ENCODE data around the gene MSI2.
"Not testable (repeated sequence)": the region's sequence is repeated elsewhere in the genome, so short reads cannot be mapped to it uniquely, and the experiment has no call there.

MSI2 gene

GRCh38 chr17:57619061-57619937, 363.0 kb downstream of the MSI2 start:
- no peaks in the 10 kb centered on the region for H3K9me3 Mint-ChIP-seq
- no peak overlapping the region for H3K4me3 Mint-ChIP-seq
- no peak for ATAC-seq
- peak overlapping the region; percentile 60 for H3K27ac Mint-ChIP-seq
- peaks cover 36% of the 10 kb centered on the region for H3K36me3 Mint-ChIP-seq
- H3K4me1 Mint-ChIP-seq = peaks cover 35% of the 10 kb centered on the region
- no peaks in the 10 kb centered on the region for H3K27me3 Mint-ChIP-seq

GRCh38 chr17:57620576-57620975, 364.3 kb downstream of the MSI2 start:
- no peak overlapping the region for H3K4me3 Mint-ChIP-seq
- peaks cover 47% of the 10 kb centered on the region for H3K4me1 Mint-ChIP-seq
- no peaks in the 10 kb centered on the region for H3K27me3 Mint-ChIP-seq
- H3K36me3 Mint-ChIP-seq = peaks cover 33% of the 10 kb centered on the region
- no peak overlapping the region for H3K27ac Mint-ChIP-seq
- ATAC-seq = no peak
- no peaks in the 10 kb centered on the region for H3K9me3 Mint-ChIP-seq

GRCh38 chr17:57621791-57622190, 365.5 kb downstream of the MSI2 start:
- H3K36me3 Mint-ChIP-seq = peaks cover 21% of the 10 kb centered on the region
- H3K4me3 Mint-ChIP-seq, H3K27me3 Mint-ChIP-seq, ATAC-seq, H3K9me3 Mint-ChIP-seq: not testable (repeated sequence)
- peaks cover 53% of the 10 kb centered on the region for H3K4me1 Mint-ChIP-seq
- H3K27ac Mint-ChIP-seq = peak overlapping the region; percentile 92

- Mint-ChIP-seq H3K27me3 (no peaks in the 10 kb centered on the region), H3K36me3 (peaks cover 16% of the 10 kb centered on the region), H3K9me3 (no peaks in the 10 kb centered on the region), H3K27ac (peak overlapping the region; percentile 92), H3K4me3 (peak overlapping the region; percentile 67), H3K4me1 (peaks cover 58% of the 10 kb centered on the region)
- ATAC-seq = no peak
Measured at GRCh38 chr17:57622306-57622682, 366.0 kb downstream of the MSI2 start.

- Mint-ChIP-seq H3K4me1 (peaks cover 64% of the 10 kb centered on the region), H3K27ac (peak overlapping the region; percentile 92), H3K4me3 (peak overlapping the region; percentile 67), H3K9me3 (no peaks in the 10 kb centered on the region), H3K36me3 (peaks cover 18% of the 10 kb centered on the region), H3K27me3 (no peaks in the 10 kb centered on the region)
- ATAC-seq = peak; percentile 90
Measured at GRCh38 chr17:57622683-57623433, 366.5 kb downstream of the MSI2 start.

- Mint-ChIP-seq H3K9me3 (no peaks in the 10 kb centered on the region), H3K4me1 (peaks cover 71% of the 10 kb centered on the region), H3K4me3 (peak overlapping the region; percentile 67), H3K27ac (peak overlapping the region; percentile 92), H3K36me3 (peaks cover 20% of the 10 kb centered on the region), H3K27me3 (no peaks in the 10 kb centered on the region)
- ATAC-seq = peak; percentile 81
Measured at GRCh38 chr17:57623620-57624019, 367.3 kb downstream of the MSI2 start.

- Mint-ChIP-seq H3K27me3 (no peaks in the 10 kb centered on the region), H3K4me3 (no peak overlapping the region), H3K4me1 (peaks cover 74% of the 10 kb centered on the region), H3K36me3 (peaks cover 13% of the 10 kb centered on the region), H3K27ac (peak overlapping the region; percentile 92), H3K9me3 (no peaks in the 10 kb centered on the region)
- no peak for ATAC-seq
Measured at GRCh38 chr17:57624386-57624785, 368.1 kb downstream of the MSI2 start.

GRCh38 chr17:57625511-57625910, 369.2 kb downstream of the MSI2 start:
- H3K4me3 Mint-ChIP-seq = no peak overlapping the region
- H3K4me1 Mint-ChIP-seq = peaks cover 82% of the 10 kb centered on the region
- H3K36me3 Mint-ChIP-seq = peaks cover 6% of the 10 kb centered on the region
- no peak for ATAC-seq
- no peaks in the 10 kb centered on the region for H3K9me3 Mint-ChIP-seq
- peak overlapping the region; percentile 92 for H3K27ac Mint-ChIP-seq
- no peaks in the 10 kb centered on the region for H3K27me3 Mint-ChIP-seq

- Mint-ChIP-seq H3K9me3 (no peaks in the 10 kb centered on the region), H3K4me3 (no peak overlapping the region), H3K27ac (peak overlapping the region; percentile 92), H3K4me1 (peaks cover 85% of the 10 kb centered on the region), H3K27me3 (no peaks in the 10 kb centered on the region), H3K36me3 (peaks cover 9% of the 10 kb centered on the region)
- ATAC-seq = no peak
Measured at GRCh38 chr17:57625957-57626356, 369.6 kb downstream of the MSI2 start.

GRCh38 chr17:57626520-57627210, 370.3 kb downstream of the MSI2 start:
- ATAC-seq = no peak
- Mint-ChIP-seq H3K27me3 (no peaks in the 10 kb centered on the region), H3K9me3 (no peaks in the 10 kb centered on the region), H3K4me3 (no peak overlapping the region), H3K36me3 (peaks cover 16% of the 10 kb centered on the region), H3K4me1 (peaks cover 91% of the 10 kb centered on the region), H3K27ac (no peak overlapping the region)

GRCh38 chr17:57627591-57627990, 371.3 kb downstream of the MSI2 start:
- Mint-ChIP-seq H3K4me3 (no peak overlapping the region), H3K36me3 (peaks cover 25% of the 10 kb centered on the region), H3K4me1 (peaks cover 85% of the 10 kb centered on the region), H3K27ac (peak overlapping the region; percentile 67), H3K9me3 (no peaks in the 10 kb centered on the region), H3K27me3 (no peaks in the 10 kb centered on the region)
- ATAC-seq = no peak

GRCh38 chr17:57628421-57628820, 372.1 kb downstream of the MSI2 start:
- peaks cover 76% of the 10 kb centered on the region for H3K4me1 Mint-ChIP-seq

GRCh38 chr17:57629470-57629869, 373.1 kb downstream of the MSI2 start:
- ATAC-seq = peak; percentile 94
- H3K27ac Mint-ChIP-seq = peak overlapping the region; percentile 67
- peak overlapping the region; percentile 17 for H3K4me3 Mint-ChIP-seq
- H3K9me3 Mint-ChIP-seq = no peaks in the 10 kb centered on the region
- H3K4me1 Mint-ChIP-seq = peaks cover 66% of the 10 kb centered on the region
- peaks cover 44% of the 10 kb centered on the region for H3K36me3 Mint-ChIP-seq
- H3K27me3 Mint-ChIP-seq = no peaks in the 10 kb centered on the region

More at GRCh38 chr17:57628421-57628820, 372.1 kb downstream of the MSI2 start:
- peak overlapping the region; percentile 67 for H3K27ac Mint-ChIP-seq
- peaks cover 33% of the 10 kb centered on the region for H3K36me3 Mint-ChIP-seq
- no peaks in the 10 kb centered on the region for H3K27me3 Mint-ChIP-seq
- H3K4me3 Mint-ChIP-seq = no peak overlapping the region
- no peaks in the 10 kb centered on the region for H3K9me3 Mint-ChIP-seq
- no peak for ATAC-seq

GRCh38 chr17:57629886-57630285, 373.6 kb downstream of the MSI2 start:
- H3K4me3 Mint-ChIP-seq = peak overlapping the region; percentile 17
- peaks cover 48% of the 10 kb centered on the region for H3K36me3 Mint-ChIP-seq
- H3K4me1 Mint-ChIP-seq = peaks cover 62% of the 10 kb centered on the region
- no peaks in the 10 kb centered on the region for H3K27me3 Mint-ChIP-seq
- ATAC-seq = no peak
- H3K9me3 Mint-ChIP-seq = no peaks in the 10 kb centered on the region
- H3K27ac Mint-ChIP-seq = peak overlapping the region; percentile 67

- H3K27me3 Mint-ChIP-seq = no peaks in the 10 kb centered on the region
- H3K36me3 Mint-ChIP-seq = peaks cover 48% of the 10 kb centered on the region
- no peaks in the 10 kb centered on the region for H3K9me3 Mint-ChIP-seq
- H3K4me3 Mint-ChIP-seq = no peak overlapping the region
- H3K27ac Mint-ChIP-seq = peak overlapping the region; percentile 75
- no peak for ATAC-seq
- peaks cover 54% of the 10 kb centered on the region for H3K4me1 Mint-ChIP-seq
Measured at GRCh38 chr17:57630736-57631135, 374.4 kb downstream of the MSI2 start.

Data from stimulated activated memory B cell treated with anti-CD40 and anti-IgM and Interleukin-4, amounts not matched to agents 10 μg/mL and 1 μg/mL and 100 μg/mL, for 72 hours (primary cell).